Measurements from ENCODE around the gene LCAT.
"Not testable (repeated sequence)": the region's sequence is repeated elsewhere in the genome, so short reads cannot be mapped to it uniquely, and the experiment has no call there.

The LCAT gene

GRCh38 chr16:67946966-67947558, 3.1 kb upstream of the LCAT start:
- no peak for DNase-seq

GRCh38 chr16:67946128-67946569, 2.2 kb upstream of the LCAT start:
- DNase-seq = no peak

- no peak for DNase-seq
Observed at GRCh38 chr16:67945392-67945933, 1.5 kb upstream of the LCAT start.

- DNase-seq = no peak
Observed at GRCh38 chr16:67944690-67945391, 921 bp upstream of the LCAT start.

- DNase-seq = no peak
Observed at GRCh38 chr16:67943256-67943618, 683 bp downstream of the LCAT start.

GRCh38 chr16:67942510-67943255, 1.2 kb downstream of the LCAT start:
- no peak for DNase-seq

GRCh38 chr16:67942200-67942509, 1.8 kb downstream of the LCAT start:
- DNase-seq = peak; percentile 60 to 65

- no peak for DNase-seq
Observed at GRCh38 chr16:67941469-67942199, 2.3 kb downstream of the LCAT start.

- DNase-seq = no peak
Observed at GRCh38 chr16:67940446-67941089, 3.4 kb downstream of the LCAT start.

- DNase-seq = peak; percentile 64 to 66
Observed at GRCh38 chr16:67939507-67940445, 4.1 kb downstream of the LCAT start.

- not testable (repeated sequence) for DNase-seq
Observed at GRCh38 chr16:67937713-67938112, 6.2 kb downstream of the LCAT start.

GRCh38 chr16:67936880-67937605, 6.9 kb downstream of the LCAT start:
- no peak for DNase-seq

GRCh38 chr16:67936124-67936879, 7.6 kb downstream of the LCAT start, which contains the start of gene PSMB10:
Gene PSMB10 (minus strand): TSS chr16:67936850. CDS start chr16:67936749, 101 bp downstream.
- DNase-seq = peak; percentile 85

- peak; percentile 96 to 97 for DNase-seq
Observed at GRCh38 chr16:67935402-67936123, 8.4 kb downstream of the LCAT start.

GRCh38 chr16:67935101-67935401, 8.9 kb downstream of the LCAT start:
- no peak for DNase-seq

- no peak for DNase-seq
Observed at GRCh38 chr16:67934306-67935100, 9.4 kb downstream of the LCAT start.

- no peak for DNase-seq
Observed at GRCh38 chr16:67933805-67934204, 10.1 kb downstream of the LCAT start.

- no peak for DNase-seq
Observed at GRCh38 chr16:67932462-67932840, 11.5 kb downstream of the LCAT start.

Measured in activated T-cell treated with anti-CD3 and anti-CD28 coated beads, Interleukin-2, amount 50 U/mL, for 48 hours (primary cell).